Neuronal stem cell (in vitro differentiated cells): Measurements from ENCODE around the gene IGF1R.
"Not testable (repeated sequence)": the region's sequence is repeated elsewhere in the genome, so short reads cannot be mapped to it uniquely, and the experiment has no call there.

Experiments used
- DNase-seq: peaks from one replicate; pipeline ENCODE4 v3.0.0-alpha.2; 2013; ENCODE audit warnings: low spot score
- H2AFZ ChIP-seq: one replicate; pipeline ENCODE4 v1.6.1; 2013; ENCODE audit warnings: mild to moderate bottlenecking, low read length, inconsistent platforms
- H2AK5ac ChIP-seq: 2 replicates; pipeline ENCODE4 v1.6.1; 2013; ENCODE audit warnings: low read depth, mild to moderate bottlenecking, inconsistent platforms, low read length, moderate library complexity, mixed read lengths
- H2BK120ac ChIP-seq: 2 replicates; pipeline ENCODE4 v1.6.1; 2013; ENCODE audit warnings: low read depth, mild to moderate bottlenecking, inconsistent platforms, low read length, moderate library complexity, mixed read lengths
- H2BK12ac ChIP-seq: one replicate; pipeline ENCODE4 v1.6.1; 2013; ENCODE audit warnings: low read length, inconsistent platforms
- H2BK15ac ChIP-seq: 2 replicates; pipeline ENCODE4 v1.6.1; 2013; ENCODE audit warnings: mild to moderate bottlenecking, low read length, inconsistent platforms, mixed read lengths
- H2BK5ac ChIP-seq: one replicate; pipeline ENCODE4 v1.6.1; 2013; ENCODE audit warnings: inconsistent platforms, mild to moderate bottlenecking, low read length, moderate library complexity
- H3K14ac ChIP-seq: one replicate; pipeline ENCODE4 v1.6.1; 2013; ENCODE audit warnings: low read length, inconsistent platforms
- H3K18ac ChIP-seq: 2 replicates; pipeline ENCODE4 v1.6.1; 2013; ENCODE audit warnings: low read length, inconsistent platforms
- H3K23ac ChIP-seq: 2 replicates; pipeline ENCODE4 v1.6.1; 2013; ENCODE audit warnings: low read depth, mild to moderate bottlenecking, mixed read lengths, low read length, inconsistent platforms; ENCODE audit not compliant: poor library complexity
- H3K27ac ChIP-seq: replicated peaks from 3 replicates; pipeline ENCODE4 v1.5.1; 2013; ENCODE audit warnings: low read length, inconsistent platforms
- H3K27me3 ChIP-seq, 3 experiments: 2 replicates each; pipeline ENCODE4 v1.6.1; 2013; ENCODE audit warnings: low read length in 3 of 3, mild to moderate bottlenecking in 2 of 3, inconsistent platforms in 1 of 3, low read depth in 1 of 3, mixed read lengths in 1 of 3, moderate library complexity in 1 of 3; ENCODE audit not compliant: control insufficient read depth in 3 of 3, insufficient read depth in 3 of 3
- H3K36me3 ChIP-seq, 2 donors: replicated peaks in 1 of 2; 2 replicates each; pipeline ENCODE4 v1.6.1; 2013; ENCODE audit warnings: low read length in 2 of 2; ENCODE audit not compliant: control insufficient read depth in 2 of 2, insufficient read depth in 2 of 2
- H3K4ac ChIP-seq: 2 replicates; pipeline ENCODE4 v1.6.1; 2013; ENCODE audit warnings: inconsistent platforms, mild to moderate bottlenecking, low read length, moderate library complexity
- H3K4me1 ChIP-seq, 2 donors: 1 replicate in 1 of 2; 2 replicates in 1 of 2; pipeline ENCODE4 v1.6.1; 2013; ENCODE audit warnings: low read length in 2 of 2, low read depth in 1 of 2; ENCODE audit not compliant: control insufficient read depth in 2 of 2, insufficient read depth in 1 of 2
- H3K4me2 ChIP-seq: one replicate; pipeline ENCODE4 v1.6.1; 2013; ENCODE audit warnings: mild to moderate bottlenecking, low read length, inconsistent platforms; ENCODE audit not compliant: insufficient read depth, poor library complexity, severe bottlenecking
- H3K4me3 ChIP-seq, 2 donors: 2 replicates each; pipeline ENCODE4 v1.5.1; 2013; ENCODE audit warnings: low read length in 2 of 2, mild to moderate bottlenecking in 2 of 2, inconsistent platforms in 1 of 2, moderate library complexity in 1 of 2
- H3K79me1 ChIP-seq: one replicate; pipeline ENCODE4 v1.6.1; 2013; ENCODE audit warnings: low read depth, mild to moderate bottlenecking, inconsistent platforms, low read length, moderate library complexity
- H3K9ac ChIP-seq: one replicate; pipeline ENCODE4 v1.6.1; 2013; ENCODE audit warnings: mild to moderate bottlenecking, low read depth, low read length, inconsistent platforms; ENCODE audit not compliant: poor library complexity
- H3K9me3 ChIP-seq, 2 donors: replicated peaks in 1 of 2; 2 replicates each; pipeline versions ENCODE3 to v1.6.1; 2013; ENCODE audit warnings: low read length in 2 of 2, mild to moderate bottlenecking in 2 of 2, inconsistent platforms in 1 of 2, low read depth in 1 of 2, mixed read lengths in 1 of 2, moderate library complexity in 1 of 2; ENCODE audit not compliant: control insufficient read depth in 2 of 2, insufficient read depth in 1 of 2
- H4K8ac ChIP-seq: one replicate; pipeline ENCODE4 v1.6.1; 2013; ENCODE audit warnings: low read depth, mild to moderate bottlenecking, inconsistent platforms, low read length, moderate library complexity
- H4K91ac ChIP-seq: one replicate; pipeline ENCODE4 v1.6.1; 2013; ENCODE audit warnings: low read length, low read depth, mild to moderate bottlenecking, inconsistent platforms; ENCODE audit not compliant: poor library complexity
- WGBS, 2 donors: extraction: QIAGEN DNeasy Blood & Tissue Kit; methylation state at CpG; one replicate each; pipeline ENCODE4 v1.1.7; 2013; ENCODE audit warnings: missing lambda C conversion rate in 2 of 2, mixed read lengths in 1 of 2; ENCODE audit not compliant: insufficient read length in 2 of 2, insufficient replicate concordance in 1 of 2; ENCODE audit errors: extremely low coverage in 2 of 2; 5-methylcytosine and 5-hydroxymethylcytosine counted together

The IGF1R gene

DNA sequence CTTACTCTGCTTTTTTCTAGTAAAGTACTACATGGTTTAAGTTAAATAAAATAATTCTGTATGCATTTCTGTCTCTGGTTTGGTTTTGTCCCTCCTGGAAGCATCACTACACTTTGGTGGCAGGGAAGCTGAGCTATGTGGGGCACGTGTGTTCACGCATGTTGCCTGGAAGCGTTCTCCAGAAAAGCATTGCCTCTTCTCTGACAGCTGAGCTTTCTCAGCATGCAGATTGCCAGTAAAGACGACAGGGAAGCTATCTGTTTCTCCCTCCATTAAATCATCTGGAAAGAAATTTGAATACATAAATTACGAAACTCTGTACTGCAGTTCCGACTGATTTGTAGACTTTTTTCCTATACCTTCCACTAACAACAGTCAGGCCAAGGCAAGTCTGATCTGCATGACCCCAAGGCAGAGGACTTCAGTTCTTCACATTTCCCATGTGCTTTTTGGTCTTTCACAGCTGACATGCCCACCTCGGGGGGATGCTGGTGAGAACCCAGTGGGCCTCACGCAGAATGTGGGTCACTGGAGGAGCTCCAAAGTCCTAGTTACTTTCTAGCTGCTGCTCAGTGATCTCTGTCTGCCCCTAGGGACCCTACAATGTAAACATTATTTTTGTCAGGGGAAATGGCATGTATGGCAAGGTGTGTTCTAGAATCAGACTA lies 316.3 kb downstream of the IGF1R start:
- no peak overlapping the region for H3K4me3 ChIP-seq
- H2BK15ac ChIP-seq = no peak overlapping the region
- no peak overlapping the region for H2BK120ac ChIP-seq
- no peak overlapping the region for H4K91ac ChIP-seq
- no peak overlapping the region for H4K8ac ChIP-seq
- H3K9ac ChIP-seq = no peak overlapping the region
- no peak overlapping the region for H3K14ac ChIP-seq
- H3K9me3 ChIP-seq = peaks cover 17 to 33% of the 10 kb centered on the region in 2 donors
- no CpG with 5 or more reads among the region's 8 CpGs for WGBS, 2 donors
- H2AFZ ChIP-seq = no peak overlapping the region
- no peak overlapping the region for H2AK5ac ChIP-seq
- H3K4me1 ChIP-seq = no peaks in the 10 kb centered on the region
- H3K4ac ChIP-seq = no peak overlapping the region
- no peak overlapping the region for H3K27ac ChIP-seq
- no peak overlapping the region for H2BK12ac ChIP-seq
- H2BK5ac ChIP-seq = no peak overlapping the region
- H3K36me3 ChIP-seq = peaks cover 28 to 51% of the 10 kb centered on the region in 2 donors
- H3K4me2 ChIP-seq = no peak overlapping the region
- no peaks in the 10 kb centered on the region for H3K27me3 ChIP-seq
- H3K79me1 ChIP-seq = peaks cover 2% of the 10 kb centered on the region
- H3K18ac ChIP-seq = no peak overlapping the region
- no peak overlapping the region for H3K23ac ChIP-seq
- no peak for DNase-seq

DNA sequence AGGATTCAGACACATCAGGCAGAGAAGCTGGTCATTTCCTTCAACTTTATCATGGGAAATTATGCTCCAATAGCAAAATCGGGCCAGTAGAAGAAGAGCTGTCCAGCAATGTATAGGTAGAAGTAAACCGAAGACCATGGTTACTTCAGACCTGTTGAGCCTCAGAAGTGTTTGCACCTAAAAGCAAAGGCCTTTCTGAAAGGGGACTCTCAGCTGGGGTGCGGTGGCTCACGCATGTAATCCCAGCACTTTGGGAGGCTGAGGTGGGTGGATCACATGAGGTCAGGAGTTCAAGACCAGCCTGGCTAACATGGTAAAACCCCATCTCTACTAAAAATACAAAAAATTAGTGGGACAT lies 316.8 kb downstream of the IGF1R start:
- H2BK120ac ChIP-seq, H2AFZ ChIP-seq, H3K9ac ChIP-seq, H4K91ac ChIP-seq, H3K27me3 ChIP-seq, H2BK15ac ChIP-seq, H3K79me1 ChIP-seq, H3K23ac ChIP-seq, H3K18ac ChIP-seq, H4K8ac ChIP-seq, H3K27ac ChIP-seq, H2BK12ac ChIP-seq, H2AK5ac ChIP-seq, H2BK5ac ChIP-seq, H3K4me3 ChIP-seq, H3K4ac ChIP-seq, DNase-seq, H3K14ac ChIP-seq, H3K4me1 ChIP-seq, H3K4me2 ChIP-seq: not testable (repeated sequence)
- peaks cover 28 to 45% of the 10 kb centered on the region in 2 donors for H3K36me3 ChIP-seq
- peaks cover 17 to 33% of the 10 kb centered on the region in 2 donors for H3K9me3 ChIP-seq
- no CpG with 5 or more reads among the region's 4 CpGs for WGBS, 2 donors

DNA sequence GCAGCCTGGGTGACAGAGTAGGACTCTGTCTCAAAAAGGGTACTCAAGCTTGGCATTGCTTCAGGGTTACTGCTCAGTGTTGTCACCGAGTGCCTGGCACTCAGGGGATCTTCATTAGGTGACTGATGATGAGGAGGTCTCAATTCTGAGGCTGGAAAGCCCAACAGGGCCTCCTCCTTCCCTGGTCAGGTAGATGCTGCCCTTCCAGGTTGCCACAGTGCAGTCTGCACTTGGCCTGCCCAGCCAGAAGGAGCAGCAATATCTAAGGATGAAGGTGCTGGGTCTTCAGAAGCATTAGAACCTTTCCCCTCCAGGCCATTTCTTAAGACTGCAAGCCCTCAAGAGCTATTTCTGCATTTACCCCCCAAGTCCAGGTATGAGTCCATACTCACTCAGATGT lies 317.3 kb downstream of the IGF1R start:
- Histone ChIP-seq H3K4me1 (no peaks in the 10 kb centered on the region), H2BK12ac (no peak overlapping the region), H3K27me3 (no peaks in the 10 kb centered on the region), H3K14ac (no peak overlapping the region), H3K27ac (no peak overlapping the region), H2AK5ac (no peak overlapping the region), H2BK15ac (no peak overlapping the region), H3K9me3 (peaks cover 17 to 30% of the 10 kb centered on the region in 2 donors), H3K4me3 (no peak overlapping the region), H3K4me2 (no peak overlapping the region), H3K18ac (no peak overlapping the region), H3K9ac (no peak overlapping the region), H4K91ac (no peak overlapping the region), H3K23ac (no peak overlapping the region), H2BK120ac (no peak overlapping the region), H2BK5ac (no peak overlapping the region), H4K8ac (no peak overlapping the region), H3K4ac (no peak overlapping the region), H3K36me3 (peaks cover 24 to 41% of the 10 kb centered on the region in 2 donors), H3K79me1 (peaks cover 2% of the 10 kb centered on the region), H2AFZ (no peak overlapping the region)
- no peak for DNase-seq
- no CpG with 5 or more reads among the region's 1 CpG for WGBS, 2 donors

DNA sequence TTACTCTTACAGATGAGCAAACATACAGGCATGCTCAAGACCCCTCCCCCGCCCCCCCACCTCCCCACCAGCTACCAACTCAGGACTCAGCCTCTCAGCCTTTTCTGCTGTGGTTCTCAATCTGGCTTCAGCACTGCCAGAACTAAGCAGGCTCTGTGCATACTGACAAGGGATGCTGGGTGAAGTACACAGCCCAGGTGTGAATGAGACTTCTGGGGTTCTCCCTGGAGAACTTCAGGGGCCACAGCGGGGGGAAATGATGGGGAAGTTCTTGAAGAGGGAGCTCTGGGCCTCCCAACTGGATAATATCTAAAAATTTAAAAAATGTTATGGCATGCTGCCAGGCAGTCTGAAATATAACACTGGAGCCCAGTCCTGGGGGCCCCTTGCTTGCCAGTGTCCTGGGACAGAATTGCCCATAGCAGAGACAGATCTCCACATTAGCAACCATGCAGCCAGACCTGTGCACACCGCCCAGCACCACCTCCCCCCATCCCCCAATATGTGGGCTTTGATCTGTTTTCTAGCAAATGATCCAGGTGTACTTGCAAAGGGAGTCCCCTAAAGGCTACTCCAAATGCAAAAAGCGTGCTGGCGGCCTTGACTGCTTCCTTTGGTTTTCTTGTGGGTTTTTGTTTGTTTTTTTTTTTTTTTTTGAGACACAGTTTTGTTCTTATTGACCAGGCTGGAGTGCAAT lies 317.9 kb downstream of the IGF1R start:
- Histone ChIP-seq H3K27me3 (no peaks in the 10 kb centered on the region), H3K4me1 (no peaks in the 10 kb centered on the region), H3K23ac (no peak overlapping the region), H2BK12ac (no peak overlapping the region), H3K9ac (no peak overlapping the region), H3K27ac (no peak overlapping the region), H4K8ac (no peak overlapping the region), H3K9me3 (peaks cover 14 to 23% of the 10 kb centered on the region in 2 donors), H2AFZ (no peak overlapping the region), H3K79me1 (peaks cover 2% of the 10 kb centered on the region), H3K18ac (no peak overlapping the region), H2BK120ac (no peak overlapping the region), H3K36me3 (peaks cover 19 to 34% of the 10 kb centered on the region in 2 donors), H4K91ac (no peak overlapping the region), H3K4ac (no peak overlapping the region), H2BK15ac (no peak overlapping the region), H2BK5ac (no peak overlapping the region), H3K4me2 (no peak overlapping the region), H3K14ac (no peak overlapping the region), H2AK5ac (no peak overlapping the region), H3K4me3 (no peak overlapping the region)
- no CpG with 5 or more reads among the region's 5 CpGs for WGBS, 2 donors
- DNase-seq = no peak
